OCI-LY7 (cell line): ENCODE measurements around the gene SERINC5.

ENCODE experiments used
- EZH2phosphoT487 ChIP-seq: fragments of 200-600 bp; sonication (generic); IDR thresholded peaks from 2 replicates; pipeline ENCODE4 v1.6.1; 2018; ENCODE audit warnings: low read depth, borderline replicate concordance, mild to moderate bottlenecking, mixed run types, antibody characterized with exemption, low read length, moderate library complexity, mixed read lengths
- TF ChIP-seq, protein P1 (sequence below): fragments of 200-600 bp; sonication (generic); conservative IDR thresholded peaks from 2 replicates; pipeline ENCODE4 v1.5.1; 2014; ENCODE audit warnings: mild to moderate bottlenecking, antibody characterized with exemption, low read length, moderate library complexity, mixed read lengths

DNA sequence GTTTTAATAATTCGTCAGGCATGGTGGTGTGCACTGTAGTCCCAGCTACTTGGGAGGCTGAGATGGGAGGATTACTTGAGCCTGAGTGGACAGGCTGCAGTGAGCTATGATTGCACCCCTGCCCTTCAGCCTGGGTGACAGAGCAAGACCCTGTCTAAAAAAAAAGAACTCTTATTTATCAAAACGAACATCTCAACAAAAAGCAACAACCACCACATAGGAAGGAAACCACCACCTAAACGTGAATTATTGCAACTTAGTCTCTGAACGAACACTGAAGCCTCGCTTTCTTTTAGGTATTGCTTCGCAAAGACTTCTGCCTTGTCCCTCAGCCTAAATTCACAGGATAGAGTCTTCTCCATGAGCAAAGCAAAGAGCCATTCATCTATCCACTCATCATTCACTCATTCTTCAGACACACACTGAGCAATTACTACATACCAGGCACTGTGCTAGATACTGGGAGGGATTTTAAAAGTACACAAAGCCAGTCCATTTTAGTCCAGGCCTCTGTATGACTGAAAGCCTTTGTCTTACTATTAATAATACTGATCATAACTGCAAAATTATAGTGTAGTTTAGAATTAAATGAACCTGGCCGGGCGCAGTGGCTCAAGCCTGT lies 163.3 kb downstream of the SERINC5 start:
- TF ChIP-seq, protein P1, sequence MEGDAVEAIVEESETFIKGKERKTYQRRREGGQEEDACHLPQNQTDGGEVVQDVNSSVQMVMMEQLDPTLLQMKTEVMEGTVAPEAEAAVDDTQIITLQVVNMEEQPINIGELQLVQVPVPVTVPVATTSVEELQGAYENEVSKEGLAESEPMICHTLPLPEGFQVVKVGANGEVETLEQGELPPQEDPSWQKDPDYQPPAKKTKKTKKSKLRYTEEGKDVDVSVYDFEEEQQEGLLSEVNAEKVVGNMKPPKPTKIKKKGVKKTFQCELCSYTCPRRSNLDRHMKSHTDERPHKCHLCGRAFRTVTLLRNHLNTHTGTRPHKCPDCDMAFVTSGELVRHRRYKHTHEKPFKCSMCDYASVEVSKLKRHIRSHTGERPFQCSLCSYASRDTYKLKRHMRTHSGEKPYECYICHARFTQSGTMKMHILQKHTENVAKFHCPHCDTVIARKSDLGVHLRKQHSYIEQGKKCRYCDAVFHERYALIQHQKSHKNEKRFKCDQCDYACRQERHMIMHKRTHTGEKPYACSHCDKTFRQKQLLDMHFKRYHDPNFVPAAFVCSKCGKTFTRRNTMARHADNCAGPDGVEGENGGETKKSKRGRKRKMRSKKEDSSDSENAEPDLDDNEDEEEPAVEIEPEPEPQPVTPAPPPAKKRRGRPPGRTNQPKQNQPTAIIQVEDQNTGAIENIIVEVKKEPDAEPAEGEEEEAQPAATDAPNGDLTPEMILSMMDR = no peak
- TF ChIP-seq EZH2phosphoT487 = no peak
